Measurements from ENCODE around the gene ANO7. TPM values are rescaled to one million over a fixed set of nuclear protein-coding genes. Genes with fewer than 3 reads are reported as not detected.

ANO7 gene
- total RNA-seq, 1 experiment from 2014 or later, result 7.7 TPM

GRCh38 chr2:241200822-241201395, 12.4 kb downstream of the ANO7 start:
- intact Hi-C loops (cut with micrococcal nuclease; ENCODE audit: unreplicated experiment), result no loop called here
- no TSS peak for BruUV-seq (replicated peaks)
- H3K36me3 Mint-ChIP-seq (ENCODE audit: insufficient read depth, unreplicated experiment), result no peaks in the 10 kb centered on the region
- no peak for TF ChIP-seq CTCF (IDR thresholded peaks at IDR 0.05; ENCODE audit: unreplicated experiment)
- no peak for DNase-seq
- peaks cover 39% of the 10 kb centered on the region for H3K27me3 Mint-ChIP-seq (ENCODE audit: unreplicated experiment)
- CTCF ChIA-PET, result no interaction called here
- no peak overlapping the region for H3K27ac Mint-ChIP-seq (ENCODE audit: unreplicated experiment)
- no peaks in the 10 kb centered on the region for H3K4me1 Mint-ChIP-seq (ENCODE audit: low read depth, unreplicated experiment)
- no peak overlapping the region for H3K4me3 Mint-ChIP-seq (ENCODE audit: low read depth, unreplicated experiment)
- no peaks in the 10 kb centered on the region for H3K9me3 Mint-ChIP-seq (ENCODE audit: low read depth, unreplicated experiment)

GRCh38 chr2:241201445-241202267, 13.2 kb downstream of the ANO7 start:
- Mint-ChIP-seq H3K4me1 (ENCODE audit: low read depth, unreplicated experiment) (no peaks in the 10 kb centered on the region), H3K27me3 (ENCODE audit: unreplicated experiment) (peaks cover 32% of the 10 kb centered on the region), H3K9me3 (ENCODE audit: low read depth, unreplicated experiment) (no peaks in the 10 kb centered on the region), H3K4me3 (ENCODE audit: low read depth, unreplicated experiment) (no peak overlapping the region), H3K27ac (ENCODE audit: unreplicated experiment) (no peak overlapping the region), H3K36me3 (ENCODE audit: insufficient read depth, unreplicated experiment) (no peaks in the 10 kb centered on the region)
- intact Hi-C loops (cut with micrococcal nuclease; ENCODE audit: unreplicated experiment), result no loop called here
- no peak for TF ChIP-seq CTCF (IDR thresholded peaks at IDR 0.05; ENCODE audit: unreplicated experiment)
- no TSS peak for BruUV-seq (replicated peaks)
- DNase-seq, result no peak
- CTCF ChIA-PET, result no interaction called here

GRCh38 chr2:241202268-241202585, 13.8 kb downstream of the ANO7 start:
- H3K9me3 Mint-ChIP-seq (ENCODE audit: low read depth, unreplicated experiment), result no peaks in the 10 kb centered on the region
- TF ChIP-seq CTCF (IDR thresholded peaks at IDR 0.05; ENCODE audit: unreplicated experiment), result no peak
- peaks cover 27% of the 10 kb centered on the region for H3K27me3 Mint-ChIP-seq (ENCODE audit: unreplicated experiment)
- intact Hi-C loops (cut with micrococcal nuclease; ENCODE audit: unreplicated experiment), result no loop called here
- H3K4me1 Mint-ChIP-seq (ENCODE audit: low read depth, unreplicated experiment), result no peaks in the 10 kb centered on the region
- DNase-seq, result no peak
- no peak overlapping the region for H3K27ac Mint-ChIP-seq (ENCODE audit: unreplicated experiment)
- no TSS peak for BruUV-seq (replicated peaks)
- CTCF ChIA-PET, result no interaction called here
- no peaks in the 10 kb centered on the region for H3K36me3 Mint-ChIP-seq (ENCODE audit: insufficient read depth, unreplicated experiment)
- H3K4me3 Mint-ChIP-seq (ENCODE audit: low read depth, unreplicated experiment), result no peak overlapping the region

GRCh38 chr2:241202681-241203080, 14.2 kb downstream of the ANO7 start:
- Mint-ChIP-seq H3K4me3 (ENCODE audit: low read depth, unreplicated experiment) (no peak overlapping the region), H3K27ac (ENCODE audit: unreplicated experiment) (no peak overlapping the region), H3K36me3 (ENCODE audit: insufficient read depth, unreplicated experiment) (no peaks in the 10 kb centered on the region), H3K27me3 (ENCODE audit: unreplicated experiment) (peaks cover 25% of the 10 kb centered on the region), H3K9me3 (ENCODE audit: low read depth, unreplicated experiment) (no peaks in the 10 kb centered on the region), H3K4me1 (ENCODE audit: low read depth, unreplicated experiment) (no peaks in the 10 kb centered on the region)
- DNase-seq, result no peak
- no TSS peak for BruUV-seq (replicated peaks)
- no peak for TF ChIP-seq CTCF (IDR thresholded peaks at IDR 0.05; ENCODE audit: unreplicated experiment)
- CTCF ChIA-PET, result no interaction called here
- intact Hi-C loops (cut with micrococcal nuclease; ENCODE audit: unreplicated experiment), result no loop called here

Measured in Calu3 (cell line).